Measurements from ENCODE around the gene LRRC8E.

DNA sequence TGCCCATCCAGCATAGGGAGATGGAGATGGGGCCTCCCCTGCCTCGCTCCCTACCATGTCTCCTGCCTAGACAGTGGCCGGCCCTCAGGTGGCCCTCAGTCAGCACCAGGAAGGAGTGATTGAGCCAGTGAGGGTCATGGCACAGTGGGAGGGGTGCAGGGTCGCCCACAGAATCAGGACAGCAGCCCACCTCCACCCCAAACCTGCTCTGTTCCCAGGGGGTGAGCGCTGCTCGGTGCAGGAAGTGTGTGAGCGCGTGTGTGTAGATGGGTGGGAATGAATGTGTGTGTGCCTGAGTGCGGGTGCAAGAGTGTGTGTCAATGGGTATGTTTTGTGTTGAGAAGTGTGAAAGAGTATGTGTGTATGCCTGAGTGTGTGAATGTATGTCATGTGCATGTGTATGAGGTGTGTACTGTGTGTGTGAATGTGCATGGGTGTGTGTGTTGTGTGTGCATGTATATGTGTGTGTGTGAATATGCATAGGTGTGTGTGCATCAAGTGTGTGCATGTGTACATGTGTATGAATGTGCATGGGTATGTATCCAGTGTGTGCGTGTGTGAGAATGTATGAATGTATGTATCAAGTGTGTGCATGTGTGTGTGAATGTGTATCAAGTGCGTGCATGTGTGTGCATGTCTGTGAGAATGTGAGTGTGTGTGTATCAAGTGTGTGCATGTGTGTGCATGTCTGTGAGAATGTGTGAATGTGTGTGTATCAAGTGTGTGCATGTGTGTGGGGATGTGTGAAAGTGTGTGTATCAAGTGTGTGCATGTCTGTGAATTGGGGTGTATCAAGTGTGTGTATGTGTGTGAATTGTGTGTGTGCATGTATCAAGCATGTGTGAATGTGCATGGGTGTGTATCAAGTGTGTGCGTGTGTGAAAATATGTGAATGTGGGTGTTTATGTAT is 46.3 kb upstream of the LRRC8E start:
- TF ChIP-seq, protein P1, sequence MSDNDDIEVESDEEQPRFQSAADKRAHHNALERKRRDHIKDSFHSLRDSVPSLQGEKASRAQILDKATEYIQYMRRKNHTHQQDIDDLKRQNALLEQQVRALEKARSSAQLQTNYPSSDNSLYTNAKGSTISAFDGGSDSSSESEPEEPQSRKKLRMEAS (CRISPR knock-in tag; IDR thresholded peaks at IDR 0.05) = no peak
- TF ChIP-seq, protein P2, sequence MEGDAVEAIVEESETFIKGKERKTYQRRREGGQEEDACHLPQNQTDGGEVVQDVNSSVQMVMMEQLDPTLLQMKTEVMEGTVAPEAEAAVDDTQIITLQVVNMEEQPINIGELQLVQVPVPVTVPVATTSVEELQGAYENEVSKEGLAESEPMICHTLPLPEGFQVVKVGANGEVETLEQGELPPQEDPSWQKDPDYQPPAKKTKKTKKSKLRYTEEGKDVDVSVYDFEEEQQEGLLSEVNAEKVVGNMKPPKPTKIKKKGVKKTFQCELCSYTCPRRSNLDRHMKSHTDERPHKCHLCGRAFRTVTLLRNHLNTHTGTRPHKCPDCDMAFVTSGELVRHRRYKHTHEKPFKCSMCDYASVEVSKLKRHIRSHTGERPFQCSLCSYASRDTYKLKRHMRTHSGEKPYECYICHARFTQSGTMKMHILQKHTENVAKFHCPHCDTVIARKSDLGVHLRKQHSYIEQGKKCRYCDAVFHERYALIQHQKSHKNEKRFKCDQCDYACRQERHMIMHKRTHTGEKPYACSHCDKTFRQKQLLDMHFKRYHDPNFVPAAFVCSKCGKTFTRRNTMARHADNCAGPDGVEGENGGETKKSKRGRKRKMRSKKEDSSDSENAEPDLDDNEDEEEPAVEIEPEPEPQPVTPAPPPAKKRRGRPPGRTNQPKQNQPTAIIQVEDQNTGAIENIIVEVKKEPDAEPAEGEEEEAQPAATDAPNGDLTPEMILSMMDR (IDR thresholded peaks at IDR 0.05) = no peak
- no peak for TF ChIP-seq ZNF423 (CRISPR knock-in tag; IDR thresholded peaks at IDR 0.05)
- TF ChIP-seq, protein P3, sequence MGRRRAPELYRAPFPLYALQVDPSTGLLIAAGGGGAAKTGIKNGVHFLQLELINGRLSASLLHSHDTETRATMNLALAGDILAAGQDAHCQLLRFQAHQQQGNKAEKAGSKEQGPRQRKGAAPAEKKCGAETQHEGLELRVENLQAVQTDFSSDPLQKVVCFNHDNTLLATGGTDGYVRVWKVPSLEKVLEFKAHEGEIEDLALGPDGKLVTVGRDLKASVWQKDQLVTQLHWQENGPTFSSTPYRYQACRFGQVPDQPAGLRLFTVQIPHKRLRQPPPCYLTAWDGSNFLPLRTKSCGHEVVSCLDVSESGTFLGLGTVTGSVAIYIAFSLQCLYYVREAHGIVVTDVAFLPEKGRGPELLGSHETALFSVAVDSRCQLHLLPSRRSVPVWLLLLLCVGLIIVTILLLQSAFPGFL (CRISPR knock-in tag; IDR thresholded peaks at IDR 0.05; ENCODE audit: borderline replicate concordance) = no peak
- no peak for TF ChIP-seq ZNF512 (CRISPR knock-in tag; IDR thresholded peaks at IDR 0.05; ENCODE audit: borderline replicate concordance)
- TF ChIP-seq RELA (CRISPR knock-in tag; IDR thresholded peaks at IDR 0.05; ENCODE audit: borderline replicate concordance) = no peak
- no peak for TF ChIP-seq IRF2 (CRISPR knock-in tag; IDR thresholded peaks at IDR 0.05; ENCODE audit: borderline replicate concordance, low read depth)
- TF ChIP-seq, protein P4, sequence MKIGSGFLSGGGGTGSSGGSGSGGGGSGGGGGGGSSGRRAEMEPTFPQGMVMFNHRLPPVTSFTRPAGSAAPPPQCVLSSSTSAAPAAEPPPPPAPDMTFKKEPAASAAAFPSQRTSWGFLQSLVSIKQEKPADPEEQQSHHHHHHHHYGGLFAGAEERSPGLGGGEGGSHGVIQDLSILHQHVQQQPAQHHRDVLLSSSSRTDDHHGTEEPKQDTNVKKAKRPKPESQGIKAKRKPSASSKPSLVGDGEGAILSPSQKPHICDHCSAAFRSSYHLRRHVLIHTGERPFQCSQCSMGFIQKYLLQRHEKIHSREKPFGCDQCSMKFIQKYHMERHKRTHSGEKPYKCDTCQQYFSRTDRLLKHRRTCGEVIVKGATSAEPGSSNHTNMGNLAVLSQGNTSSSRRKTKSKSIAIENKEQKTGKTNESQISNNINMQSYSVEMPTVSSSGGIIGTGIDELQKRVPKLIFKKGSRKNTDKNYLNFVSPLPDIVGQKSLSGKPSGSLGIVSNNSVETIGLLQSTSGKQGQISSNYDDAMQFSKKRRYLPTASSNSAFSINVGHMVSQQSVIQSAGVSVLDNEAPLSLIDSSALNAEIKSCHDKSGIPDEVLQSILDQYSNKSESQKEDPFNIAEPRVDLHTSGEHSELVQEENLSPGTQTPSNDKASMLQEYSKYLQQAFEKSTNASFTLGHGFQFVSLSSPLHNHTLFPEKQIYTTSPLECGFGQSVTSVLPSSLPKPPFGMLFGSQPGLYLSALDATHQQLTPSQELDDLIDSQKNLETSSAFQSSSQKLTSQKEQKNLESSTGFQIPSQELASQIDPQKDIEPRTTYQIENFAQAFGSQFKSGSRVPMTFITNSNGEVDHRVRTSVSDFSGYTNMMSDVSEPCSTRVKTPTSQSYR (CRISPR knock-in tag; IDR thresholded peaks at IDR 0.05) = no peak
- TF ChIP-seq, protein P5, sequence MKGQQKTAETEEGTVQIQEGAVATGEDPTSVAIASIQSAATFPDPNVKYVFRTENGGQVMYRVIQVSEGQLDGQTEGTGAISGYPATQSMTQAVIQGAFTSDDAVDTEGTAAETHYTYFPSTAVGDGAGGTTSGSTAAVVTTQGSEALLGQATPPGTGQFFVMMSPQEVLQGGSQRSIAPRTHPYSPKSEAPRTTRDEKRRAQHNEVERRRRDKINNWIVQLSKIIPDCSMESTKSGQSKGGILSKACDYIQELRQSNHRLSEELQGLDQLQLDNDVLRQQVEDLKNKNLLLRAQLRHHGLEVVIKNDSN (CRISPR knock-in tag; IDR thresholded peaks at IDR 0.05) = no peak
- TF ChIP-seq KAT7 (CRISPR knock-in tag; IDR thresholded peaks at IDR 0.05; ENCODE audit: borderline replicate concordance) = no peak
- TF ChIP-seq, protein P6, sequence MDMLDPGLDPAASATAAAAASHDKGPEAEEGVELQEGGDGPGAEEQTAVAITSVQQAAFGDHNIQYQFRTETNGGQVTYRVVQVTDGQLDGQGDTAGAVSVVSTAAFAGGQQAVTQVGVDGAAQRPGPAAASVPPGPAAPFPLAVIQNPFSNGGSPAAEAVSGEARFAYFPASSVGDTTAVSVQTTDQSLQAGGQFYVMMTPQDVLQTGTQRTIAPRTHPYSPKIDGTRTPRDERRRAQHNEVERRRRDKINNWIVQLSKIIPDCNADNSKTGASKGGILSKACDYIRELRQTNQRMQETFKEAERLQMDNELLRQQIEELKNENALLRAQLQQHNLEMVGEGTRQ (CRISPR knock-in tag; IDR thresholded peaks at IDR 0.05) = no peak
- TF ChIP-seq GABPB1 (CRISPR knock-in tag; IDR thresholded peaks at IDR 0.05) = no peak
- no peak for TF ChIP-seq GRHL2 (CRISPR knock-in tag; IDR thresholded peaks at IDR 0.05; ENCODE audit: insufficient replicate concordance, severe bottlenecking)
- no peak for TF ChIP-seq FOXP1 (CRISPR knock-in tag; IDR thresholded peaks at IDR 0.05; ENCODE audit: borderline replicate concordance)

All from WTC11 (cell line).